Esophagus mucosa (tissue), 1 donor: ENCODE results near the gene TNFRSF13B. TPM values are rescaled to one million over a fixed set of nuclear protein-coding genes. Genes with fewer than 3 reads are reported as not detected.
"Not testable (repeated sequence)": the region's sequence is repeated elsewhere in the genome, so short reads cannot be mapped to it uniquely, and the experiment has no call there.

Experiments
- ATAC-seq: fragments of 200-7000 bp; cut with Tn5 transposase; one replicate; pipeline ENCODE4 v1.9.1; 2020
- total RNA-seq: library from RNA; stranded (reverse); gene quantifications from one replicate; pipeline ENCODE4 v1.2.4, GENCODE V29; 2023
- donor health status: DM: yes; HTN: yes; CAD: no.

Gene TNFRSF13B
- total RNA-seq, 1 donor from 2014 or later: 0.28 TPM

DNA sequence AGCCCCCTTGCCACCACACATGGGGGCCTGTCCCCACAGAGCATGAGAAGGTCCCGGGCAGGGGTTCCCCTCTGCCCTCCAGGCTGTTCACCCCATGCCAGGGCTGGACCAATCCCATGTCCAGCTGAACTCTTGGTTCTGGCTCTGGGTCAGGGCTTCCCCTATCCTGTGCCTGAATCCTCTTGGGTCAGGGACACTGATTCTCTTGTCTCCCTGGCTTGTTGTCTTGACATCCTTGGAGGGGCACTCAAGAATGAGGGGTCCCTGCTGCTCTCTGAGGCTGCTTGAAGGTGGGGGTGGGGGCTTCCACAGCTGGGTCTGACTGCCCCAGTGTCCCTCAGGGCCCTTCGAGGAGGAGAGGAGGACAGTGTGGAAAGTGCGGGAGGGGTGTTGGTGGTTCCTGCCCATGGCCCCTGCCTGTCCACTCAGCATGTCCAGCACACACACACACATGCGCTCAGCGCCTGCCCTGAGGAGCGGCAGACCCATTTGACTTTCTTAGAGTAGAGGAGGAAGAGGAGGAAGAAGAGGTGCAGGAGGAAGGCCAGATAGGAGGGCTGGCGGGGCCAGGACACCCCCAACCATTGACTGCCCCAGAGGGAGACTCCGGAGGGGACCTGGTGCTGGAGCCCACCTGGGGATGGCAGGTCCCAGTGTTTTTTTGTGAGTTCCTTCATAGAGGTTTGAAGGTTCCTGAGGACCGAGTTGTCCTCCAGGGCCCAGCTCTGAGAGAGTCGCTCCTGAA, 47.0 kb downstream of the TNFRSF13B start:
- ATAC-seq: no peak

DNA sequence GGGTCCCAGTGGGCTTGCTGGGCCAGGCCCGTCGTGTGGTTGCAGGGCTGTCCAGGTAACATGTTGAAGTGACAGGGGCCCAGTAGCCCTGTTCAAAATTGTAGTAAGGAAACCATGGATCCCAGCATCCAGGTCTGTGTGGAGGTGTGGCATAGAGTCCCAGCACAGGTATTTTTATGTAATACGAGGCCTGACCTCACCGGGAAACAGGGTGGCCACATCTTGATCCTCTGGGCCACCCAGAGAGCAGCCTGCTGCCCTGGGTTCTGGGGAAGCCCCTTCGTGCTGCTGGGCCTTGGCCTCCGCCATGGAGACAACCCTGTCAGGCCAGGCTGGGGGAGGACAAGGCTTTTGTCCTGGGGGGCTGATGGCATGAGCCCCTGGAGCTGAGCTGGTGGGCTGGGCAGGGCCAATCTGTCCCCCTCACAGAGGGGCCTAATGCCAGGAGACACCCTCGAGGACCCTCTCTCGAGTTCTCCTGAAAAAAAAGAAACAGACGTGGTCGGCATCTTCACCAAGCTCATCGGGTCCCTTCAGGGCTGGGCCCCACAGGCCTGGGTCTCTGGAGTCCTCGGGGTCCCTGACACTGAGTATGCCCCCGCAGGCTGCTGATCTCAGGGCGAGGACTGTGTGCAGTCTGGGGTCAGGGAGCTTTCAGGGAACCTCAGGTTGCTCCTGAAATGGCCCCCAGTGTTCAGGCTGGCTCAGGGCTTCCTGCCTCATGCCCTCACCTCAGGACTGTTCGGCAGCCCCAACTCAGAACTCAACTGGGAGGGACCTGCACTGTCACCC, 47.8 kb downstream of the TNFRSF13B start:
- no peak for ATAC-seq

DNA sequence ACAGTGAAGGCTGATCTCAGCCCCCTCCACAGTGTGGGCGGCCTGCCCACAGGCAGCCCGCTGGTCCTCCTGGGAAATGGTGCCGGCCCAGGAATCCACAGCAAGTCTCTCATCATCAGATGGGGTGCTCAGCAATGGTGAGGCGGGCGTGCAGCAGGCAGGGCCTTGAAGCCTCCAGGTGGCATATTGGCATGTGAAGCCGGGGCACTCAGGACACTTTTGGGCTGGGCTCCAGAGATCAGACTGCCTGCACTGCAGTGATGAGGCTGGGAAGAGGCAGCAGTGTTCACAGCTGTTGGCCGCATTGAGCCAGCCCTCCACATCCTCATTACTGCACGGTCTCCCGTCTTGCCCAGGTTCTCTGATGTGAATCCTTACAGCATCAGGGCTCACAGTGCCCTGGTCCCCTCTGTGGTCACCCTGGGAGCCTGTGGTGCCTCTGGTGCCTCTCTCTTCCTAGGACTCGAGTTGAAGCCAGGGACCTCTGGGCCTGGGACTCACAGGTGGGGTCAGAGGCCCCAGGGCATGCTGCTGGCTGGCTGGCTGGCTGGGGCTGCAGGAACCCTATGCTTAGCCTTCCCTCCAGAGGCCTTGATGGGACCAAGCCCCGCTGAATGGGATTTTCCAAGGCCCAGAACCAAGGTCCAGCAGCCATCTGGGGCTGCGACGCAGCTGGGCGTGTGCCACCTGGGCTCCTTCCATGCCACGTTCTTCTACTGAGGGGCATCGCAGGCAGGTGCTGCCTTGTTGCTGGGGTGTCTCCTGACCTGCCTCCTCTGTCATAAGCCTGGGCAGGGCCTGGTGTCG, 48.6 kb downstream of the TNFRSF13B start:
- no peak for ATAC-seq

DNA sequence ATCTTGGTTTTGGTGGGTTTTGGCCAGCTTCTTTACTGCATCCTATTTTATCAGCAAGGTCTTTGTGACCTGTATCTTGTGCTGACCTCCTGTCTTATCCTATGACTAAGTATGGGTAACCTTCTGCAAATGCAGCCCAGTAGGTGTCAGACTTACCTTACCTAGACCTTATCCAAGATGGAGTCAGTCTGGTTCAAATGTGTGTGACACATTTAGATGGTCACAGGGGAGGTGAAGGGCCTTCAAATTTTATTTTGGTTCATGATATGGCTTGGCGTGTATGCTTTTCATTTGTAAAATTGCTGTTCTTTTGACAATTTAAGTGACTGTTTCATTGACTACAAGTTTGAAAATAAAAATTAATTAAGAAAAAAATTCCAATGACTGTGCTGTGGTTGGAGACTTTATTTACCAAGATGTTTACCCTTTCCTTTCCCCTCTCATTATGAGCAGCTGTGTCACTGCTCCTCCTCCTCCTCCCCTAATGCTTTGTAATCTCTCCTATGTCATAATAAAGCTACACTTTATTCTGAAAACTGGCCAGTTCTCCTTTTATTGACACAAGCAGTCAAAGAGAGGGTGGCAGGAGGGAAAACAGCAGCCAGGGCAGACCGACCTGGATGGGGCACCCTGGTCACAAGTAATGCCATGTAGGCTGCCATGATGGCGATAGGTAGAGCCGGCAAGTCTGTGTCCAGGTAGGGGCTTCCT, 49.4 kb downstream of the TNFRSF13B start:
- ATAC-seq: no peak

DNA sequence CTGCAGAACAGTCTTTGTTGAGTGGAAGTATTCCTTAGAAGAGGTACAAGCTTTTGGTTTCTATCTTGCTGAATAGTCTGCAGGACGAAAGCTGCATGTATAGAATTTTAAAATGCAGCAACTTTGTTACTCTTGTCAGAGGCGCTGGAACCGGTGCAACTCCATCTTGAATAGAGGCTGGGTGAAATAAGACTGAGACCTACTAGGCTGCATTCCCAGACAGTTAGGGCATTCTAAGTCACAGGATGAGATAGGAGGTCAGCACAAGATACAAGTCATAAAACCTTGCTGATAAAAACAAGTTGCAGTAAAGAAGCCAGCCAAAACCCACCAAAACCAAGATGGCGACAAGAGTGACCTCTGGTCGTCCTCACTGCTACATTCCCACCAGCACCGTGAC, 50.5 kb downstream of the TNFRSF13B start:
- ATAC-seq: not testable (repeated sequence)

DNA sequence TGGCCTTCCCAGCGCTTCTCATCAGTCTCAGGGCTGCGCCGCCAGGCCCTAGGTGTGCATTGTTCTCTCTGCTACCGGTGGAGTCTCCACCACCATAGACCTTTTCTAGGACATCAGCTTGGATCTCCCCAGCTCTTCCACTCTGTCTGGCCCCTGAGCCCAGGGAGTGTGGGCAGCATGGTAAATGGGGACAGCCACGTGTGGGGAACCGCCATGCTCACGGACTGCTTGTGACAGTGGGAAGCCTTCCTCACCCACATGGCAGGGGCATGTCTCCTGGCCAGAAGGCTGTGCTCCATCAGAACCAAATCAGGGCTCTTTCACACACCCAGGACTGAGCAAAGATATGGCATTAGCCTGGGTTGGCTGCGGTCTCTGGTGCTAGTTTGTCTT, 51.3 kb downstream of the TNFRSF13B start:
- no peak for ATAC-seq

DNA sequence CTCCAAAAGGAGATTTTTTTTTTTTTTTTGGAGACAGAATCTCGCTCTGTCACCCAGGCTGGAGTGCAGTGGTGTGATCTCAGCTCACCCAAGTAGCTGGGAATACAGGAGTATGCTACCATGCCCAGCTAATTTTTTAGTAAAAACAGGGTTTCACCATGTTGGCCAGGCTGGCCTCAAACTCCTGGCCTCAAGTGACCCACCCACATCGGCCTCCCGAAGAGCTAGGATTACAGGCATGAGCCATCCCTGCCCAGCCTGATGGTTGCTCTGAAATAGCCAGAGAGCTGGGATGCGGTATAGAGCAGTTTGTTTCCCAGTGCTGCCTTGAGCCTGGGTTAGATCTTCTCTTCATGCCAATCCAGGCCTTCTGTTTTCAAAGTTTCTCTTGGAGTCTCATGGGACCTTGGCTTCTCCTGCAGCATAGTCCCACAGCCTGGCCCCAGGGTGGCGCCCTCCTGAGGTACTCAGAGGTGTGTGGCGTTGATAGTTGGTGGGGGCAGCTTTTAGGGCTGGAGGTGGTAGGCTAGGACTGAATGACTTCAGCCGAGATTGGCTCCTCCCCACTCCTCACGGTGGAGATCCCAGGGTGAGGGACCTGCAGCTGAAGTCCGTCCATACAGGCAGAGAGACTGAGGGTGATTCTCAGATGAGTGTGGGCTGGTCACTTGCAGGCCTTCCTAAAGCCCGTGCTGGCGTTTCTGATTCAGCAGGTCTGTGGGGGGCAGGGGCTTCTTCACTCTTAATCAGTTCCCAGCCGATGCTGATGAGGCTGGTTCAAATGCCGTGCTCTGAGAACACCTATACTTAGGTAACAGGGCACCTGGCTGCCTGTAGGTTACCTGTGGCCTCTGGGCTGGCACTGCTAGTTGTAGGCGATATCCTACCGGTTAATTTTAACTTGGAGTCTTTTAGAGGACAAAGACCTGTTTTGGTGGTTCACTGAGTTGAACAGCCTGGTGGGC, 52.0 kb downstream of the TNFRSF13B start:
- no peak for ATAC-seq

DNA sequence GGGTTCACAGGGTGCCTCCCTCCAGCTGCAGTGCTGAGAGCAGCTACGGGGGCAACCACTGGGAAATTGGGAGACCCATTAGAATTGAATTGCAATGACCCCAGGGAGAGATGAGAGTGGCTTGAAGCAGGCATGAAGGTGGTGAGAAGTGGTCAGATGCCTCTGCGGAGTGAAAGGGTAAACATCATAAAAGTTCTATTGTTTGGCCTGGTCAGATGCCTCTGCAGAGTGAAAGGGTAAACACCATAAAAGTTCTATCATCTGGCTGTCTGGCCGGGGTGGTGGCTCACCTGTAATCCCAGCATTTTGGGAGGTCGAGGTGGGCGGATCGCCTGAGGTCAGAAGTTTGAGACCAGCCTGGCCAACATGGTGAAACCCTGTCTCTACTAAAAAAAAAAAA, 53.5 kb downstream of the TNFRSF13B start:
- ATAC-seq: no peak

DNA sequence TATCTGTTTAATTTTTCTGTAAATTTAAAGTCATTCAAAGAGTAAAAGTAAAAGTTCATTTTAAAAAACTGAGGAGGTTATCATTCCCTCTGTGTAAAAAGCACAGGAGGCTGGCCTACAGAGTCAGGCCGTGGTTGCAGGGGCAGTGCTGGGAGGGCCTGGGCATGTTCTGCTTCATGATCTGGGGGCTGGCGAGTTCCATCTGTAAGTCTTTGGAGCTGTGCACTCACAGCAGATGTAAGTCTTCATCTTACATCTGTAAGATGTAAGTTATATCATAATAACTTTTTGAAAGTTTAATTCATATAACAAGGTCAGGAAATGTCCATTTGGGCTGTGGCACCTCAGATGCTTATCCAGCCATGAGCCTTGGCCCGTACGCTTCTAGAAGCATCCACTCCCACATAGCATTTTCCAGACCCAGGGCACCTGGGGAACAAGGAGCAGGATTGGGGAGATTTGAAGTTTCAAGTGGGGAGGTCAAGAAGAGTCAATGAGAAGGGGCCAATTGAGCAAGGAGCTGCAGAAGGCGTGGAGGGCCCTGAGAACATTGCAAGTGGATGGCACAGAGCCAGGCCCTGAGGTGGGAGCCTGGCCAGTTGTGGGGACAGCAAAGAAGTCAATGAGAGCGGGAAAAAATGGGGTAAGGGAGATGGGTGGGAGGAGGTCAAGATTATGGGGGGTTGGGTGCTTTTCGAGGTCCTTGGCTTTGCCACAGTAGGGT, 54.1 kb downstream of the TNFRSF13B start:
- no peak for ATAC-seq

DNA sequence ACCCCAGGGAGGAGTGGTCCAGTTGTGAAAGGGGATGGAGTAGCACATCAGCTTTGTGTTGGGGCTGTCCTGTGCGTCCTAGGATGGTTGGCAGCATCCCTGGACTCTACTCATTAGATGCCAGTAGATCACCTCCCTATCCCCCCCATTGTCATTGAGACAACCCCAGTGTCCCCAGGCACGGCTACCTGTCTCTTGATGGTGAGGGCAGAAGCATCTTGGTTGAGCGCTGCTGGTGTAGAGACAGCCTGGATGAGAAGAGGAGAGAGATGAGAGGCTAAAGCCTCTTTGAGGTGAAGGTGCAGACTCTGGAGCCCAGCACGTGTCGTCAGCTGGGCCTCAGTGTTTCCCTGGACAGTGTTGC, 55.4 kb downstream of the TNFRSF13B start:
- no peak for ATAC-seq

DNA sequence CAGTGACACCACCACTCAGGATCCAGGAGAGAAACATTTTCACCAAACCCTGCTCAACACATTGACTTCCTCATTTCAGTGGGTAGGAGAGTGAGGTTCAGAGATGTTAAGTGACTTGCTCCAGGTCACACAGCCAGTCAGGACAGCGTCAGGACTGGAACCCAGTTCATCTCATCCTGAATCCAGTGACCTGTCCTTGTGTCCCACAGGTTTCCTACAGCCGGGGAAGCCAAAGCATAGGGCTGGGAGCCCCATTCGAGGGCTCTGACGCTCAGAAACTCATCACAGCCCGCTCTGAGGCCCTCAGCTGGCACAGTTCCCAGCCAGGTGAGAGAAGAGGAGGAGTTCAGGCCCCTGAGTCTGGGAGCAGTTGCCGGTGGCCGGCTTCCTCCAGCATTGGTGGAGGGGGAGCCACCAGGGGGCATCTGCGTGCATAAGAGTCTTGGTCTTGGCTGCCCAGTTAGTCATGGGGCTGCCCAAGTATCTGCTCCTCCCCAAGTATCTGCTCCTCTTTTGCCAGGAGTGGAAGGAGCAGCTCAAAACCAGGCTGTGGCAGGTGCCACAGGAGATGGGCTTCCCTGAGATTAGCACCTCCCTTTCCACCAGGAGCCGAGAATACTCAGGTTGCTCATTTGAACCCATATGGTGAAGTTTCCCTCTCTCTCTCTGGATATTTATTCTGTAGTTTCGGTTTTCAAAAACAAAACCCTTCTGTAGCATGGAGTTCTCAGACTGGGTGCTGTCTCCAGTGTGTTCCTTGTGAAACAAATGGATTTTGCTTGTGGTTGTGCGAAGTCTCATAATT, 56.0 kb downstream of the TNFRSF13B start:
- peak; percentile 36 for ATAC-seq

DNA sequence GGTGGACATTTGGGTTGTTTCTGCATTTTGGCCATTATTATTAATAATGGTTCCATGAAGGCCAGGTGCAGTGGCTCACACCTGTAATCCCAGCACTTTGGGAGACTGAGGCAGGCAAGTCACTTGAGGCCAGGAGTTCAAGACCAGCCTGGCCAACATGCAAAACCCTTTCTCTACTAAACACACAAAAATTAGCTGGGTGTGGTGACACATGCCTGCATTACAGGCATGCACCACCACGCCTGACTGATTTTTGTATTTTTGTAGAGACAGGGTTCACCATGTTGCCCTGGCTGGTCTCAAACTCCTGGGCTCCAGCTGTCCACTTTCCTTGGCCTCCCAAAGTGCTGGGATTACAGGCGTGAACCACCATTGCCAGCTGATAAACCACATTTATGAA, 58.5 kb downstream of the TNFRSF13B start:
- ATAC-seq: no peak

DNA sequence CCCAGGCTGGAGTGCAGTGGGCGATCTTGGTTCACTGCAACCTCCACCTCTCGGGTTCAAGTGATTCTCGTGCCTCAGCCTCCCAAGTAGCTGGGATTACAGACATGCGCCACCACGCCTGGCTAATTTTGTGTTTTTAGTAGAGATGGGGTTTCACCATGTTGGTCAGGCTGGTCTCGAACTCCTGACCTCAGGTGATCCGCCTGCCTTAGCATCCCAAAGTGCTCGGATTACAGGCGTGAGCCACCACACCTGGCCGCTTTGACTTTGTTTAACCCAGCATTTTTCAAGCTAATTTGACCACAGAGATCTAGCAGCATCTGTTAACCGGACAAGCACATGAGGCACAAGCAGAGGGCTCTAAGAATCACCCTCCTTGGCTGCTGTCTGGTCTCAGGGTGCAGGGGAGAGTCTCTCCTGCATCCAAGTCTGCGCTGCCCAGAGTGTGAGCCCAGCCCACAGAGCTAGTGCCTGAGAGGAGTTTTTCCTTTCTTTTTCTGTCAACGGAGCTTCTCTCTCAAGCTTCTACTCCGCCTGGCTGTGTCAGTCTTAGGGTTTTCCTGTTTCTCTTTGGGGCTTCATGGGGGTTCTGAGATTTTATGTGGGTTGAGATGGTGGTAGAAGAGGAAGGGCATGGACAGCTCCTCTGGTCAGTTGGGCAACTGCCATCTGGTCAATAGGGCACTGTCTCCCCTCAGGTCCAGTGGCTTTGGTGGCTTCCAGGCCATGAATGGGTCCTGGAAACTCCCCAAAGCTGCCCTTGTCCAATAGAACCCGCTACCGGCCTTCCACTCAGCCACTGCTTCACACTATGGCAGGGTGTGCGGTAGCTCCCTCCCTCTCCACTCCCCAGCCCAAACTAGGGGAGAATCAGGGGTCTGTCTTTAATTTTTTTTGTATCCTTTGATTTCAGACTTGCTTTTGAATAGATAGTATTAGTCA, 59.6 kb downstream of the TNFRSF13B start:
- ATAC-seq: no peak

DNA sequence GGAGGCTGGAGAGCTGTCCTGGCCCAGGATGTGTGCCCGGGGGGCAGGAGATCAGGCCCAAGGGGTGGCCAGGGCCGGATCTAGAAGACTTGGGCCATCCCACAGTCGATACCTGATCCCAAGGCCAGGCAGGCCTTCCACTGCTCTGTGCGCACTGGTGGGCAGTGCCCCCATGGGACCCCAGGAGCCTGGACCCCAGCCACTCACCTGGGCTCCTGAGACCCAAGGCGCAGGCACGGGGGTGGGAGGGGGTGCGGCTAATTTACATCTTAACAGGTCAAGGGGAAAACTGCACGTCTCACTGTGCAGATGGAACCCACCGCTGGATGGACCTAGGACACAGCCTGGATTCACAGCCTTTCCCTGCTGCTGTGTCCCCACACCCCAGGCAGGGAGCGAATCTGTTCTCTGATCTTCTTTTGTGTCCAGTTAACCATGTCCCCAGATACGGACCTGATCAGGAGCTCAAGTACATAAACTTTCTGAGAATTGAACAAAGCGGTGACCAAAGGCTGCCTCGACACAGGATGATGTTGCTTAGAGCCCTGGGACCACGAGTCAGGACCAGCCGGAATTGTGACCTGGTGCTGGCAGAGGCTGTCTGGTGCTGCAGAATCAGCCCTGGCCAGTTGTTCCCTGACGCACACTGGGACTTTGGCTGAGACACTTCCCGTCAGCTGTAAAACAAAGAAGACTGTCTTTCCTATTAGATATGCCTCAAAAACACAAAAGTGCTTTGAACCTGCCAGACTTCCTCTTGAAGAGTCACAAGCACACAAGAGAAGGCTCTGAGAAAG, 60.6 kb downstream of the TNFRSF13B start:
- ATAC-seq: peak; percentile 35

DNA sequence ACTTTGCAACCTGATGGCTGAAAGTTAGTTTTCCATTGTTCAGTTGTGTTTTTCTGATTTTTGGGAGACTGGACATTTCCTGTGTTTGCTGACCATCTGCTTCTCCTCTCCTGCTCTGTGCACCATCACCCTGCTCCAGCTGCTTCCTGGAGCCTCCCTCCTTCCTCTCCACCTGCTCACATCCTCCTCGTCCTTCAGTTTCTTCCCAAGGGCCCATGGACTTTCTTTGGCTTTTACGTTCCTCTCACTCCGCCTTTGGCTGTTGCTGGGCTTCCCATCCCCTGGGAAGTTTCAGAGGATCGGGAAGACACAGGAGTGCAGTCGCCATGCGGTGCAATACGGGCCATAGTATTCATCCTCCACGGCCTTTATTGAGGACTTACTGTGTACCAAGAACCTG, 61.6 kb downstream of the TNFRSF13B start:
- ATAC-seq: no peak

DNA sequence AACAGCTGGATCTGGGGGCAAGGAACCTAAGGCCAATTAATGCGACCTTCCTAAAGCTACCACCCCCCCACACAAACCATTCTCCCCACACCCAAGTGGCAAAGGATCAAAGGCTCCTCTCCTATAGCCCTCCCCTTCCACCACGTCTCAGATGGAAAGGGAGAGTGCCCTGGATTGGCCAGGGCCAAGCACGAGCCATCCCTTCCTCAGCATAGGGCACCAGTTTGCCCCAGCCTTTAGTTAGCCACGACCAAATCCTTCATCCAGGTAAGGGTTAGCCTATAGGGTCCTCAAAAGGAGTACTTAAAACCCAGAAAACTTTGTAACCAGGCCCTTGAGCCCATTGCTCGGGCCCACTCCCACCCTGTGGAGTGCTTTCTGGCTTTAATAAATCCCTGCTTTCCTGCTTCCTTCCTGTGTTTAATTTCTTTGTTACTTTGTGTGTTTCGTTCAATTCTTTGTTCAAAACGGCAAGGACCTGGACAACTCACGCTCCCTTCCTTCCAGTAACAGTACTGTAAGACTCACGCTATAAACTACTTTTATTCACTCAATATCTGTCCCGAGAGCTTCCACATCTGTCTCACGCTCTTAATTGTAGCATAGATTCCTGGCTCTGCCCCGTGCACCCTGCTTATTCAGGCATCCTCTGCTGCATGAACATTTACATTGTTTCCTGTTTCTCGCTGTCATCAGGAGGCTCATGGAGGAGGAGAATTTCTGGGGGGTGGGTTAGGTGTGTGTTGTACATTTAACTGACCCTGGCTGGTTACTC, 62.3 kb downstream of the TNFRSF13B start:
- ATAC-seq: no peak

DNA sequence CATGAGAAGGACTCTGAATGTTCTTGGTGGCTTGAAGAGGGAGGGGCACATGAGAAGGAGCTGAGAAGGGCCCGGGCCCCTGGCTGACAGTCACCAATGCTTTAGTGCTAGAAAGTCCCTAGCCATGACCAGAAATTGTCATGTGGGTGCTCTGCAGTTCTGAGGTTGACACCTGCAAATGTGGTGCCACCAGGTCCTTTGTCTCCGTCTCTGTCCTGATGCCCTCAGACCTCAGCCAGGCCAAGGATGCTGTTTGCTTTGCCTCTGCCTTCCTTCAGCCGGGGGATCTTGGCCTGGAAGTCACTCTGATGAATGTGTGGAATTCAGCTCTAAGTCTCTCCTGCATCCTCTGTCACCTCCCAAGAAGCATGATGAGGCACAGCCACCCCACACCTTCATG, 63.6 kb downstream of the TNFRSF13B start:
- ATAC-seq: no peak
